HL-60 (cell line): ENCODE measurements around the gene ENOX2.

Experiments used
- DNase-seq, 2 experiments: peaks; one replicate each; pipeline ENCODE4 v3.0.0-alpha.2; 2010 to 2020; ENCODE audit warnings: low read depth in 1 of 2, low spot score in 1 of 2
- H3K27ac ChIP-seq: fragments of 250-450 bp; sonication (Bioruptor Pico); replicated peaks from 2 replicates; pipeline ENCODE4 v1.5.1; 2020; ENCODE audit warnings: mild to moderate bottlenecking, moderate library complexity
- H3K27me3 ChIP-seq: fragments of 250-450 bp; sonication (Bioruptor Pico); 2 replicates; pipeline ENCODE4 v1.5.1; 2021; ENCODE audit warnings: mild to moderate bottlenecking, moderate library complexity; ENCODE audit not compliant: insufficient read depth, poor library complexity, severe bottlenecking
- H3K4me3 ChIP-seq: replicated peaks from 2 replicates; pipeline ENCODE4 v1.5.1; 2011; ENCODE audit warnings: mild to moderate bottlenecking, control low read depth, low read length; ENCODE audit not compliant: insufficient read depth
- CTCF ChIP-seq: IDR thresholded peaks from one replicate; pipeline ENCODE4 v1.5.1; 2011; ENCODE audit warnings: low read length, control low read depth, inconsistent platforms; ENCODE audit not compliant: insufficient read depth
- GABPA ChIP-seq: IDR thresholded peaks from 2 replicates; pipeline ENCODE4 v1.6.1; 2012; ENCODE audit warnings: low read depth
- POLR2AphosphoS5 ChIP-seq: IDR thresholded peaks from 2 replicates; pipeline ENCODE4 v1.6.1; 2012; ENCODE audit warnings: low read depth
- REST ChIP-seq: IDR thresholded peaks from 2 replicates; pipeline ENCODE4 v1.6.1; 2012; ENCODE audit warnings: low read depth; ENCODE audit not compliant: insufficient replicate concordance
- SPI1 ChIP-seq: IDR thresholded peaks from 2 replicates; pipeline ENCODE4 v1.6.1; 2012; ENCODE audit warnings: low read depth, mild to moderate bottlenecking, borderline replicate concordance

The ENOX2 gene

GRCh38 chrX:130741151-130741550 lies 161.9 kb downstream of the ENOX2 start:
- H3K27ac ChIP-seq, result no peak overlapping the region
- H3K27me3 ChIP-seq, result no peaks in the 10 kb centered on the region
- DNase-seq, result no peak
- no peak overlapping the region for H3K4me3 ChIP-seq
- TF ChIP-seq REST (no peak), GABPA (no peak), SPI1 (no peak), POLR2AphosphoS5 (no peak), CTCF (no peak)

- TF ChIP-seq POLR2AphosphoS5, result no peak
- TF ChIP-seq GABPA, result no peak
- TF ChIP-seq CTCF, result no peak
- no peak for TF ChIP-seq SPI1
- no peak for TF ChIP-seq REST
- H3K27ac ChIP-seq, result no peak overlapping the region
- no peak for DNase-seq
- no peaks in the 10 kb centered on the region for H3K27me3 ChIP-seq
- no peak overlapping the region for H3K4me3 ChIP-seq
Measured at GRCh38 chrX:130738638-130739195, 164.3 kb downstream of the ENOX2 start.

GRCh38 chrX:130734713-130735112 lies 168.3 kb downstream of the ENOX2 start:
- Histone ChIP-seq H3K27ac (no peak overlapping the region), H3K4me3 (no peak overlapping the region), H3K27me3 (no peaks in the 10 kb centered on the region)
- no peak for TF ChIP-seq CTCF
- TF ChIP-seq REST, result no peak
- no peak for TF ChIP-seq POLR2AphosphoS5
- TF ChIP-seq SPI1, result no peak
- TF ChIP-seq GABPA, result no peak
- DNase-seq, result no peak
